ENCODE data around the gene LTB.
"Not testable (repeated sequence)": the region's sequence is repeated elsewhere in the genome, so short reads cannot be mapped to it uniquely, and the experiment has no call there.

The LTB gene

GRCh38 chr6:31609519-31610406 is 27.5 kb upstream of the LTB start:
- no peak for DNase-seq (ENCODE audit: extremely low read depth, low read depth)
- no peak for TF ChIP-seq CTCF (IDR thresholded peaks at IDR 0.05; ENCODE audit: low read depth, low read length, missing control alignments)
- no peak overlapping the region for H3K4me3 ChIP-seq (replicated peaks; ENCODE audit: low read depth, low read length)

GRCh38 chr6:31607317-31607716 is 25.1 kb upstream of the LTB start:
- no peak overlapping the region for H3K4me3 ChIP-seq (replicated peaks; ENCODE audit: low read depth, low read length)
- no peak for DNase-seq (ENCODE audit: extremely low read depth, low read depth)
- no peak for TF ChIP-seq CTCF (IDR thresholded peaks at IDR 0.05; ENCODE audit: low read depth, low read length, missing control alignments)

- H3K4me3 ChIP-seq (replicated peaks; ENCODE audit: low read depth, low read length): no peak overlapping the region
- DNase-seq (ENCODE audit: extremely low read depth, low read depth): no peak
- peak; percentile 26 for TF ChIP-seq CTCF (IDR thresholded peaks at IDR 0.05; ENCODE audit: low read depth, low read length, missing control alignments)
These were observed 14.8 kb upstream of the LTB start for GRCh38 chr6:31597006-31597405.

GRCh38 chr6:31592396-31592771 is 10.2 kb upstream of the LTB start:
- TF ChIP-seq CTCF (IDR thresholded peaks at IDR 0.05; ENCODE audit: low read depth, low read length, missing control alignments): no peak
- no peak overlapping the region for H3K4me3 ChIP-seq (replicated peaks; ENCODE audit: low read depth, low read length)
- DNase-seq (ENCODE audit: extremely low read depth, low read depth): no peak

GRCh38 chr6:31590691-31591090 is 8.5 kb upstream of the LTB start:
- H3K4me3 ChIP-seq (replicated peaks; ENCODE audit: low read depth, low read length); DNase-seq (ENCODE audit: extremely low read depth, low read depth): not testable (repeated sequence)

GRCh38 chr6:31588871-31589650 is 6.8 kb upstream of the LTB start:
- no peak for TF ChIP-seq CTCF (IDR thresholded peaks at IDR 0.05; ENCODE audit: low read depth, low read length, missing control alignments)
- DNase-seq (ENCODE audit: extremely low read depth, low read depth): no peak
- no peak overlapping the region for H3K4me3 ChIP-seq (replicated peaks; ENCODE audit: low read depth, low read length)
